ENCODE data around the gene CAVIN4. TPM values are rescaled to one million over a fixed set of nuclear protein-coding genes. Genes with fewer than 3 reads are reported as not detected.

Gene CAVIN4
- total and polyA plus RNA-seq, 2 donors (not counting 3 experiments of a cell fraction or from before 2014, with no cell fraction given), result 0.61 to 3.1 TPM

GRCh38 chr9:100549048-100549447 lies 28.8 kb upstream of the CAVIN4 start:
- H3K79me2 ChIP-seq (ENCODE audit: control insufficient read depth, insufficient read depth, low read length), result no peaks in the 10 kb centered on the region
- H3K27me3 ChIP-seq (ENCODE audit: control insufficient read depth in 2 of 2, insufficient read depth in 2 of 2, low read length in 2 of 2), result no peaks in the 10 kb centered on the region
- DNase-seq (ENCODE audit: low read depth, low spot score), result peak; percentile 92
- H3K27ac ChIP-seq (ENCODE audit: insufficient read depth, low read depth, low read length), result peak overlapping the region; percentile 90
- H3K9me3 ChIP-seq (replicated peaks; ENCODE audit: control insufficient read depth, insufficient read depth, low read length), result no peaks in the 10 kb centered on the region
- peak; percentile 80 for FAIRE-seq
- H3K4me3 ChIP-seq (replicated peaks in 1 of 3; ENCODE audit: insufficient read depth in 1 of 3, low read depth in 1 of 3, low read length in 3 of 3), result no peak overlapping the region
- H3K4me2 ChIP-seq (ENCODE audit: insufficient read depth, low read length), result peak overlapping the region; percentile 57
- peaks cover 17% of the 10 kb centered on the region for H3K4me1 ChIP-seq (ENCODE audit: control insufficient read depth, extremely low read depth, insufficient read depth, low read length)
- no peaks in the 10 kb centered on the region for H4K20me1 ChIP-seq (replicated peaks; ENCODE audit: control insufficient read depth, extremely low read depth, insufficient read depth, low read length)
- dilution Hi-C loops (cut with MboI; ENCODE audit: extremely low pct_ligation_motif_present, low sequenced_read_pairs), result no loop called here
- peak; percentile 75 for TF ChIP-seq POLR2AphosphoS5 (IDR thresholded peaks at IDR 0.05; ENCODE audit: insufficient read depth, low read depth, low read length)
- peak; percentile 54 for TF ChIP-seq POLR2A (IDR thresholded peaks at IDR 0.05; ENCODE audit: low read depth, low read length)
- no peak for TF ChIP-seq CTCF (IDR thresholded peaks at IDR 0.05; ENCODE audit: extremely low read depth in 1 of 2, insufficient read depth in 1 of 2, low read depth in 1 of 2, low read length in 2 of 2)
- no peak for TF ChIP-seq MYC (IDR thresholded peaks at IDR 0.05; ENCODE audit: low read depth, low read length)
- TF ChIP-seq JUN (IDR thresholded peaks at IDR 0.05; ENCODE audit: borderline replicate concordance, insufficient read depth, insufficient read length, low read depth), result peak; percentile 75
- peak; percentile 36 for TF ChIP-seq GATA2 (IDR thresholded peaks at IDR 0.05; ENCODE audit: insufficient read depth, insufficient read length, low read depth, low read length)
- peak; percentile 79 for TF ChIP-seq FOS (IDR thresholded peaks at IDR 0.05; ENCODE audit: borderline replicate concordance, insufficient read depth, low read length)
- peak overlapping the region; percentile 7 for H3K9ac ChIP-seq (replicated peaks; ENCODE audit: extremely low read depth, insufficient read depth, low read length)
- no TSS peak for BruUV-seq (replicated peaks)
- H3K9me1 ChIP-seq (replicated peaks; ENCODE audit: control insufficient read depth, extremely low read depth, insufficient read depth, low read length), result no peaks in the 10 kb centered on the region
- ChIA-PET POLR2A (no interaction called here), CTCF (interaction anchor here (0.7 to 1.4 kb wide), 4 partner anchors 23 to 198 kb away, joined by 3 read pairs; partner anchors contain the start of gene TMEFF1)
- intact Hi-C loops (cut with micrococcal nuclease), result loop anchor here (1.0 to 2.0 kb wide), 2 partner anchors 38 to 44 kb away; no protein-coding TSS in a partner anchor
- H2AFZ ChIP-seq (ENCODE audit: low read depth, low read length), result peak overlapping the region; percentile 7
- no peaks in the 10 kb centered on the region for H3K36me3 ChIP-seq (ENCODE audit: control insufficient read depth in 2 of 2, extremely low read depth in 1 of 2, insufficient read depth in 2 of 2, low read length in 2 of 2)
